Measurements from ENCODE around the gene SIRT6.
"Not testable (repeated sequence)": the region's sequence is repeated elsewhere in the genome, so short reads cannot be mapped to it uniquely, and the experiment has no call there.

The SIRT6 gene

DNA sequence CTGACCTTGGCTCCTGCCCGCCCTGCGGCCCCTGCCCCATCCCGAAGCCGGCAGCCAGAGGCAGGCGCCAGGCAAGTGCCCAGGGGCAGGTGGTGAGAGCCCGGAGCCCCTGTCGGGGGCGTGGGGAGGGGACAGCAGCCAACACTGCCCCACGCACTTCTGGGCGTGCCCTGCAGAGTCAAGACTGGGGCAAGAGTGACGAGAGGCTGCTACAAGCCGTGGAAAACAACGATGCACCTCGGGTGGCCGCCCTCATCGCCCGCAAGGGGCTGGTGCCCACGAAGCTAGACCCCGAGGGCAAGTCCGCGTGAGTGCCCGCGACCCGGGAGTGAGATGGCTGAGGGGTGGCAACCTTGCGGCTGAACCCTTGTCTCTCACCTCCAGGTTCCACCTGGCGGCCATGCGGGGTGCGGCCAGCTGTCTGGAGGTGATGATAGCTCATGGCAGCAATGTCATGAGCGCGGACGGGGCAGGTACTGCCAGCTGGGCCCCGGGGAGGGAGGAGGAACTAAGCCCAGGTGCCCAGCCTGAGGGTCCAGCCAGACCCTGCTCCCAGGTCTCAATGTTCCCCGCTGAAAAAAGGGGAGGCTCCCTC is 17.4 kb upstream of the SIRT6 start:
- DNase-seq (ENCODE audit: low read depth in 3 of 3), result no peak

DNA sequence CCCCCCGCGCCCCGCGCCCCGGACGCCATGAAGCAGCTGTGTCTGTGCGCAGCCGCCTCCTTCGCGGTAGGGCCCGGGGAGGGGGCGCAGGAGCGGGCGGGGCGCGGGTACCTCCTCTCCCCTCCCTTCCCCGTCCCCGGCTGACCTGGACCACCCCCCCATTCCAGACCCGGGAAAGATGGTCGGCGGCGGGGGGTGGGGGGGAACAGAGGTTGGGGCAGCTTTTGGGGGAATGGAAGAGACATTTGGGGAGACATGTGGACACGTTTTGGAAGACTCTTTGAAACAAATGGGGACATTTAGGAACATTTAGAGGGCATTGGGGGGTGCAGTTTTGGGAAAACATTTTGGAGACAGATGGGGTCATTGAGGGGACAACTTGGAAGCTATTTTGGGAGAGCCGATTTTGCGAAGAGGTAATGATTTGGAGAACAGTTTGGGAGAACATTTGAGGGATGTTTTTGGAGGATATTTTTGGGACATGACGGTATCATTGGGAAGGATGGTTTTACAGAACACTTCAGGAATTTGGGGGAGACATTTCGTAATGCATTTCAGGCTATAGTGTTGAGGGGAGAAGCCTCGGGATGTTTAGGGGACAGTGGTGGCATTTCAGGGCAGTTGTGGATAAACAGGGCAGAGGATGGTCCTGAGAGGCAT is 16.2 kb upstream of the SIRT6 start:
- DNase-seq (ENCODE audit: low read depth in 3 of 3), result no peak

DNA sequence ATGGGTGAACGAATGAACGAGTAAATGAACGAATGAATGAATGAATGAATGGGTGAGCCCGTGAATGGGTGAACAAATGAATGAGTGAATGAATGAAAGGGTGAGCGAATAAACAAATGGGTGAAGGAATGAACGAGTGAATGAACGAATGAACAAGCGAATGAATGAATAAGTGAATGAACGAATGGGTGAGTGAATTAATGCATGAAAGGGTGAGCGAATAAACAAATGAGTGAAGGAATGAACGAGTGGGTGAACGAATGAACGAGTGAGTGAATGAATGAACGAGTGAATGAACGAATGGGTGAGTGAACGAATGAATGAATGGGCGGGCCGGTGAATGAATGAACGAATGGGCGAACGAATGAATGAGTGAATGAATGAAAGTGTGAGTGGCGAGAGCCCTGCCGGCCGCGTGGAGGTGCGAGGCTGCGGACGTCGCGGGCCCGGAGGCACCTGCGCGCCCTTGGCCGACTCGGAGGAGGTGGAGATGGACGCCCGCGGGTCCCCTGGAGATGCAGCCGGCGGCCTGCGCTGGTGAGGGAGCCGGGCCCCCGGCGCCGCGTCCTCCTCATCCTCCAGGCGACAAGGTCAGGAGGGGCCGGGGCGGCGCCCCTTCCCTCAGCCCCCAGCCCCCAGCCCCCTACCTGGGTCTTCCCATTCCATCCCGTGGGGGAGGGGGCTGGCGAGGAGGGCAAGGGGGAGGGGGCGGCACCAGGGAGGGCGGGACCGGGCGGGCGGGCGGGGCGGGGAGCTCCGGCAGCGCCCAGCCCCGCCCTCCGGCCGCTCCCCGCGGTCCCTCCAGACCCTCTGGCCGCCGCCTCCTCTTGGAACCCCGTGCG is 15.5 kb upstream of the SIRT6 start:
- DNase-seq (ENCODE audit: low read depth in 3 of 3), result no peak

DNA sequence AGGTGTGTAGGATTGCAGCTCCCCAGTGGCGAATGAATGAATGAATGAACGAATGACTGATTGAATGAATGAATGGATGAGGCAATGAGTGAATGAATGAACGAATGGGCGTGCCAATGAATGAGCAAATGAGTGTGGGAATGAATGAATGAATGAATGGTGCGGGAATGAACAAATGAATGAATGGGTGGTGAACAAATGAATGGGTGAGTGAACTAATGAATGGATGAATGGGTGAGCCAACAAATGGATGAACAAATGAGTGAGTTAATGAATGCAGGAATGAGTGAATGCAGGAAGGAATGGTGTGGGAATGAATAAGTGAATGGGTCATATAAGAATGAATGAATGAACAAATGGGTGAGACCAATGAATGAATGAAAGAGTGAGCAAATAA is 14.9 kb upstream of the SIRT6 start:
- DNase-seq (ENCODE audit: low read depth in 3 of 3), result no peak

DNA sequence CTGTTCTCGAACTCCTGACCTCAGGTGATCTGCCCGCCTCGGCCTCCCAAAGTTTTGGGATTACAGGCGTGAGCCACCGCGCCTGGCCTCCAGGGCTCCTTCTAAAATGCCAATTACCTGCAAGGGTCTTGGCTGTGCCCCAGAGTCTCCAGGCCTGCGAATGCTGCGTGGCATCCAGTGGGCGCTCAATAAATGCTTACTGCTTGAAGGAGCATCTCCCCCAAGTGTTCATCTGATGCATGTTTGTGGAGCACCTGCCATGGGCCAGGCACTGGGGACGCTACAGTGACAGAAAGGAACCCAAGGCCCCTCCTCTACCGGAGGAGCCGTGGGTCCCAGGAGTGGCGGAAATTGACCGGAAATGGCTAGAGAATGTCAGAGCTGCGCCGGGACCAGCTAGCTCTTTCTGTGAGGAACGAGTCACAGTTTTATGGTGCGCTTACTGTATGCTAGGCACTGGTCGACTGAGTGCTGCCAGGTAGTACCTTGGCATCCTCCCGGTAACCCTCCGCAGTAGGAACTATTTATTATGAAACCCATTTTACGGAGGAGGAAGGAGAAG is 14.3 kb upstream of the SIRT6 start:
- no peak for DNase-seq (ENCODE audit: low read depth in 3 of 3)

DNA sequence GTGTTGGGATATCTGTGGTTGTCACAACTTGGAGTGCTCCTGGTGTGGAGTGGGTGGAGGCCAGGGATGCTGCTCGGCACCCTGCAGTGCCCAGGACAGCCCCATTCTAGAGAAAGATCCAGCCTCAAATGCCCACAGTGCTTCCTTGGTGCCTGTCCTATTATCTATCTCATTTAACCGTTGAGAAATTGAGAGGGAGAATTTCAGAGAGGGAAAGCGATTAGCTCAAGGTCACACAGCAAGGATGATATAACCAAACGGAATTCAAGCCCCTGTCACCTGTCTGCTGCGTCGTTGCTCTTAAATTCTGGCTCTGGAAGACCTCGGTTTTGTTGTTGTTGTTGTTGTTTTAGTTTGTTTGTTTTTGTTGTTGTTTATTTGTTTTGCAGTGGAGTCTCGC is 13.6 kb upstream of the SIRT6 start:
- DNase-seq (ENCODE audit: low read depth in 3 of 3), result no peak

DNA sequence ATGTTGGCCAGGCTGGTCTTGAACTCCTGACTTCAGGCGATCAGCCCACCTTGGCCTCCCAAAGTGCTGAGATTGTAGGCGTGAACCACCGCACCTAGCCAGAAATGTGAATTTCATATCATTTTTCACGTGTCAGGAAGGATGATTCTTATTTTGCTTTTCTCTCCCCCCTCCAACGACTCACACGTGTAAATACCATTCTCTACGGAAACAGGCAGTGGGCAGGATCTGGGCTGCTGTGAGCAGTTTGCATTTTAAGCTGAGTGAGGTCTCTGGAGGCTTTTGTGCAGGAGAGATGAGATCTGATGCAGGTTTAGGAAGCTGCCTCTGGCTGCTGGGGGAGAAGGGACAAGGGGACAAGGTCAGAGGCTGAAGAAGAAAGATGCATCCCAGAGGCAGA is 12.0 kb upstream of the SIRT6 start:
- no peak for DNase-seq (ENCODE audit: low read depth in 3 of 3)

DNA sequence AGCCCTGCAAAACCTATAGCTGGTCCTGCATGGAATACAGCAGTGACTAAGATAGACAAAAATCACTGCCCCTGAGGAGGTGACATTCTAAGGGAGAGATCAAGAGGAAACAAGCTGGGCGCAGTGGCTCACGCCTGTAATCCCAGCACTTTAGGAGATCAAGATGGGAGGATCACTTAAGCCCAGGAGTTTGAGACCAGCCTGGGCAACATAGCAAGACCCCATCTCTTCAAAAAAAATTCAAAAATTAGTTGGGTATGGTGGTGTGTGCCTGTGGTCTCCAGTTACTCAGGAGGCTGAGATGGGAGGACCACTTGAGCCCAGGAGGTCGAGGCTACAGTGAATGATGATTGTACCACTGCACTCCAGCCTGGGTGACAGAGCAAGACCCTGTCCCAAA is 10.2 kb upstream of the SIRT6 start:
- DNase-seq (ENCODE audit: low read depth in 3 of 3), result not testable (repeated sequence)

DNA sequence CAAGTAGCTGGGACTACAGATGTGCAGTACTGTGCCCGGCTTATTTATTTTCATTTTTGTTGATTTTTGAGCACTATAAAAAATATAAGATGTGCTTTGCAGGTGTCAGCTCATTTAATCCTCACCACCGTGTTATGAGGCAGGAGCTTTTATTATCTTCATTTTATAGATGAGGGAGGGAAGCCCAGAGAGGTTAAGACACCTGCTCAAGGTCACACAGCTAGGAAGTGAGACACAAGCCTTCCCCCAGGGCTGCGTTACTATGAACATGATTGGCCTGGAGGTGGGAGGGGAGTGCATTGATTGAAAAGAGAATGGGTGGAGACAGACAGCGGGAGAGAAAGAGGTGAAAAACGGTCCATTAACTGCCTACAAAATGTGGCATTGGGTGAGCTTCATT is 7.3 kb upstream of the SIRT6 start:
- DNase-seq (ENCODE audit: low read depth in 3 of 3), result no peak

DNA sequence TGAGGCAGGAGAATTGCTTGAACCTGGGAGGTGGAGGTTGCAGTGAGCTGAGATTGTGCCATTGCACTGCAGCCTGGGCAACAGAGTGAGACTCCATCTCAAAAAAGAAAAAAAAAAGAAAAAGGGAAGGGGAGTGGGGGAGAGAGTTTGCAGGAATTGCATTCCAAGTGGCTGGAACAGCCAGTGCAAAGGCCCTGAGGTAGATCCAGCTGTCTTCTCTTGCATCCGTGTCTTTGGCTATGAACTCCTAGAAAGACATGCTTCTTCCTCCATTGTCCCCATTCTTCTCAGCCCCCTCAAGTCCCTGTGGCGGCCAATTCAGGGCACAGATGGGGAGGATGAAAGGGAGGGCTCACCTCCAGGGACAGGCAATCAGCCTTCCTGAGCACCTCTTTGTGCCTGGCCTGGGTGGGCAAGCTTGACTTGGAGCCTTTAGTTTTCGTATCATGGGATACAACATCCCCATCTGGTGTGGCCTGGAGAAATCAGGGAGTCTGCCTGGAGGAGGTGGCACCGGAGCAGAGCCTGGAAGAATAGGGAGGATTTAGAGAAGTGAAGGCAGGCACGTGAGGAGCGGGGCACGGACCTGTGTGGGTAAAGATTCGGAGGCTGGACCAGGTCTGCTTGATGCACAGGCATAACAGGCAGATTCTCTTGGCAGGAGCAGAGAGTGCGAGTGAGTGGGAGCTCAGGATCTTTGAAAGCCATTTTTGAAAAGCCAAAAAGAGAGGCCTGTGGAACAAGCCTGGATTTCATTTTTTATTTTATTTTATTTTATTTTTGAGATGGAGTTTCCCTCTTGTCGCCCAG is 5.2 kb upstream of the SIRT6 start:
- no peak for DNase-seq (ENCODE audit: low read depth in 3 of 3)

DNA sequence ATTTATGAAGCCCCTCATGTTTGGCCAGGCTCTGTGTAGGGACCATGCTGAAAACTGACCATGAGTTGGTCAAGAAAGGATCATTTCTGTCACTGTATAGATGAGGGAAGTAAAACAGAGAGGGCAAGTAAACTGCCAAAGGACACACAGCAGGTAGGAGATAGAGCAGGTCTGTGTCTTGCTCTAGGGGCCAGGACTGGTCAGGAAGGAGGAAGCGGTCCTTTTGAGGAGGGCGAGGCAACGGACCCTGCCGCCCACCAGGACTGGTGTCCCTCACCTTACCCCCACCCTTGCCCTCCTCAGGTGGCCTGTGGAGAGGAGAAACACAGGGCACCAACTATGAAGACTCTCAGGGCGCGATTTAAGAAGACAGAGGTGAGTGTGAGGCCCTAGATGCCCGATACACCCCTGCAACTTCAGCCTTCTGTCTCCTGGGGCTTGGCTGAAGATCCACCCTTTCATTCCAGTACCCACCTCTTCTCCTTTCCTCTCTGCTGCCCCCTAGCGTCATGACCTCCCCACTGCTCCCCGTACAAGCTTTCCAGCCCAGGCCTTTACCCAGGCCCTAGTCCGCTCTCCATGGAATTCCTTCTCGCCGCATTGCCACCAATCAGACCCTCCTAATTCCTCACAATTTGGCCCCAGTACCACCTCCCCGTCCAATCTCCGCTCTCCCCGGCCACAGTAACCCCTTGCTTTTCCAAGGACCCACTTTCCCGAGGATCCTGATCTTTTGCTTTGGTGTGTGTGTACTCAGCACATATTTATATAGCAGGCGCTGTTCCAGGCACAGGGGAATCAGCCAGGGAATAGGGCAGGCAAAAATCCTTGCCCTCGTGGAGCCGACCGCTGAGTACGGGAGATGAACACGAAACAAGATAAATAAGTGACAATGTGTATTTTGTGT is 4.0 kb upstream of the SIRT6 start:
- peak; percentile 56 to 69 (median 64) for DNase-seq (ENCODE audit: low read depth in 3 of 3)

DNA sequence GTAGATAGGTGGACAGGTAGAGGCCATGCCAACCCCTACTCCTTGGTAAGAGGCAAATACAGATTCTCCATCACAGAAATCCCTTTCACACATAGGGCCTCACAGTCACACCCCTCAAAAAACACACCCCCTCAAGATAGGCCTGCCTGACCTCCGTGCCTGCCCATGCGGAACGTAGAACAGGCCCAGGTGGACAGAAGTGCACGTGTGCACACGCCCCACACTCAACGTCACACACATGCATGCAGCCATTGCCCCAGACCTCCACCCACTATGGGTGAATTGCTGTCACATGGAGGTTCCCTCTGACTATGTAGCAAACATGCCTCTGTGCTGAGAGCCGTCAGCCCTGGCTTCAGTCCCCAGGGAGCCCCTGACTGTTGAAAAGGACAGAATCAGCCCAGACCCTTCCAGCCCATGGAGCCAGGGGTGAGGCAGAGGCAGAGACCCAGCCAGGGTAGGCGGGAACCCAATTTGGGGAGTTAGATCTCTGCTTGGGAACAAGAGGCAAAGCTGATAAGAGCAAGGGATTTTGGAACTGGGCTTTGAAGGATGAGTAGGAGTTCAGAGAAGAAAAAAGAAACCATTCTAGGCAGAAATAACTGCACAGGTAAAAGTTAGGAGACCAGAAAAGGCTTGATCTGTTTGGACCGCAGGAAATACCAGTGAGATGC is 3.2 kb upstream of the SIRT6 start:
- no peak for DNase-seq (ENCODE audit: low read depth in 3 of 3)

DNA sequence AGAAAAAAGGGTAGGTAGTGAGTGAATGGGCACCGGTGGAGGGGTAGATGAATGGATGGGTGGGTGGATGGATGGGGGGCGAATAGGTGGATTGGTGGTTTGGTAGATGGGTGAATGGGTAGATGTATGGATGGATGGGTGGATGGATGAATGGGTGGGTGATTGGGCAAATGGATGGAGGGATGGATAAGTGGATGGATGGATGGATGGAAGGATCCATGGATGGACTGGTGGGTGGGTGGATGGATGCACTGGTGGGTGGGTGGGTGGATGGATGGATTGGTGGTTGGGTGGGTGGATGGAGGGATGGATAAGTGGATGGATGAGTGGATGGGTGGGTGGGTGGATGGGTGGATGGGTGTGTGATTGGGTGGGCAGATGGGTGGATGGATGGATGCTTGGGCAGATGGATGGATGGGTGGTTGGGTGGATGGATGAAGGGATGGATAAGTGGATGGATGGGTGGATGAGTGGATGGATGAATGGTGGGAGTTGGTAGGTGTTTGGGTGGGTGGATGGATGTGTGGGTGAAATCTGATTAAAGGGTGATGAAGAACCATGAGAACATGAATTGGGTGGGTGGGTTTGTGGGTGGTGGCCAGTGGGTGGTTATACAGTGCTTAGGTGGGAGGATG is 2.5 kb upstream of the SIRT6 start:
- DNase-seq (ENCODE audit: low read depth in 3 of 3), result no peak

DNA sequence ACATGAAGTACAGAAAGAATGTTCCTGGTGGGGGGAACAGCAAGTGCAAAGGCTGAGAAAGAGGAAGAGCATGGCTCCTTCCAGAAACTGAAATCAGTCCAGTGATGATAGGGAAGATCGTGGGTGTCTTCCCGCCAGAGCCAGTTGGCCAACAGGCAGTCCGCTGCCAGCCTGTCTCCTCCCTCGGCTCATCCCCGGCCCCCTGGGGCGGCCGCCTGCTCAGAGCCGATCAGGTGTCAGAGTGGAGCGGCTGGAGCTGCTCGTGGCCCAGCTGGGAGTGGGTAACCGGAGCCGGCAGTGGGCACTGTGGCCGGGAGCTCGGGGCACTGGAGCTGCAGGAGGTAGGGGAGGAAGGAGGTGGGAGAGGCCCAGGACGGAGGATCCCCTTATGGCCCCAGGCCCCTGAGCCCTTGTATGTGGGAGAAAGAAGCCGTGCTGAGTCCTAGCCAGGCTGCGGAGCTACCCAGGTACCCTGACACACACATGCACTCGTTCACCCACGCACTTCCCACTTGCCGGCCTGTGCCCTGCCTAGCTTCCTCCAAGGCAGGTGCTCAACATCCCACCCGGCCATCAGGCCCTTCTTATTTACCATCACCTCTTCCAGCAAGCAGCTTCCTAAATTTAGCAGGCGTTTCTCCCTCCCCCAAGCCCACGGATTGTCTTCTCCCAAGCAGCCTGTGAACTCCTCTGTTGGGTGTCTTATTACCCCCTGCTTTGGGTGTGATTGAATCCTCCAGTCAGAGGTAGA is 1.8 kb upstream of the SIRT6 start:
- DNase-seq (ENCODE audit: low read depth in 3 of 3), result no peak

DNA sequence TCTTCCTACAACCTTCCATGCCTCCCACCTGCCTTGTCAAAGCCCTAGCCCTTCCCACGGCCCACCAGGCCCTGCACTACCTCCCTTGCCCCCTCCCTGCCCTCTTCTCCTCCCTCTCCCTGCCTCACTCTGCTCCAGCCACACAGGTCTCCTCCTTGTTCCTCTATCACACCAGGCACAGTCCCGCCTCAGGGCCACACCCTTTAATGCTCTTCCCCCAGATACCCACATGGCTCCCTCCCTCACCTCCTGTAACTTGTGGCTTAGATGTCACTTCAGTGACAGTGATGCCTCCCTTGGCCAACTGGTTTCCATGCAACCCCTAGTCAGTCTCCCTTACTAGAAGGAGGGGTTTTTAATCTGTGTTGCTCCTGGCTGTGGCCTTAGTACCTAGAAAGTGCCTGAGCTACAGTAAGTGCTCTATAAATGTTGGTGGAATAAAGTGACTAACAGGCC is 1.3 kb downstream of the SIRT6 start:
- DNase-seq (ENCODE audit: low read depth in 3 of 3), result no peak

DNA sequence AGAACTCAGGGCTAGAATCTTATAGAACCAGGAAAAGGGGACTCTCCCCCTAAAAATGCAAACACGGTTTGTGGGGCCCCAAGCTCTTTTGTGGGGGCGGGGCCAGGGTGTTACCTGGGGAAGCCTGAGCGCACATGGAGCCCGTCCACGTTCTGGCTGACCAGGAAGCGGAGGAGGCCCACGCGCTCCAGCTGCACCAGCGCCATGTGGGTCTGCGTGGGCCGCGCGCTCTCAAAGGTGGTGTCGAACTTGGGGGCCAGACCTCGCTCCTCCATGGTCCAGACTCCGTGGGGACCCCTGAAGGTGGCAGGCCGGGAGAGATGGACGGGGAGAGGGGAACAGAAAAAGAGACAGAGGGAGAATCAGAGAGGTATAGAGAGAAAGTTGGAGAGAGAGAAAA is 3.4 kb downstream of the SIRT6 start:
- DNase-seq (ENCODE audit: low read depth in 3 of 3), result no peak

DNA sequence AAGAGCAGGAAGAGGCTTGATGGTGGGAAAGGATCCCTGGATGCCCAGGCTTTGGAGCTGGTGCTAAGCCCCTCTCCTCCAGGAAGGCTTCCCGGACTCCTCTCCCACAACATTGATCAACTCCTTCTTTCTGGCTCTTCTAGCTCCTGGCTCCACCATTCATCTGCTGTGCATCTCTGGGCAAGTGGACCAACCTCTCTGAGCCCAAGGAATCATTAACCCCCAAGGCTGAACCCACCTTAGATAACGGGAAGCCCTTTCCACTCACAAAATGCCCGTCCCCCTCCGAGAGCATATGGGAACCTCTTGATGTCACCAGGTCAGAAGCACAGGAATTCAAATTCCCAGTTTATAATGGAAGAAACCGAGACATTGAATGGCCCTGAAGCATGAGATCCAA is 5.2 kb downstream of the SIRT6 start:
- no peak for DNase-seq (ENCODE audit: low read depth in 3 of 3)

DNA sequence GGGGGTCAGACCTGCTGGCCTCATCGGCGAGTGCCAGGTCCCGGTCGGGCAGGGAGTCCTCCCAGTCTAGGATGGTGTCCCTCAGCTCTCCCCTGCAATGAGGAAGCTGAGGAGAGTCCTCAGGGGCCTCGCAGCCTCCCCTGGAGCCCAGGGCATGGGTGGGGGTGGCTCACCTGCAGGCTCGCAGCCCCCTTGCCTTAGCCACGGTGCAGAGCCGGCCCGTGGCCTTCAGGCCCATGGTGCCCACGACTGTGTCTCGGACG is 6.8 kb downstream of the SIRT6 start:
- no peak for DNase-seq (ENCODE audit: low read depth in 3 of 3)
